Kasumi-1 (cell line): ENCODE results near the gene SMCO4.

Experiments used
- DNase-seq, 2 experiments: peaks; one replicate each; lab custom pipeline; 2025; lab: John Stamatoyannopoulos, UW

Gene SMCO4

GRCh38 chr11:93504110-93505095 lies 38.8 kb downstream of the SMCO4 start:
- DNase-seq, result no peak

- DNase-seq, result no peak
Measured at GRCh38 chr11:93501856-93502255, 41.3 kb downstream of the SMCO4 start.

GRCh38 chr11:93500759-93501158 lies 42.4 kb downstream of the SMCO4 start:
- DNase-seq, result no peak

DNA sequence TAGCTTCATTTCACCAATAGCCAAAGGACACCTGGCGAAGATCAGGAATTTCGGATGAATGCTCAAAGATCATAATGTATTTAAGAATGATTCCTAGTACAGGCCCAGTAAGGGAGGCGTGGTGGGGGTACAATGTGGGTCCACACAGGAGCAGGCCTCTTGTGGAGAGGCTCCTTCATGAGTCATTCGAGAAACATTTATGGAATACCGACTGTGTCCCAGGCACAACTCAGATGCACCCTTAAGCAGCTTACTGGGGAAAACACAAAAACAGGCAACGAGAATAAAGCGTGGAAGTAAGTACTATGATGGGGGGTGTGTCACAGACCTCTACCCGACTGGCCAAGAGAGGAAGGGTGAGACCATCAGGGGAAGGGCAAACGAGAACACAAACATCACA lies 44.5 kb downstream of the SMCO4 start:
- no peak for DNase-seq

GRCh38 chr11:93498161-93498560 lies 45.0 kb downstream of the SMCO4 start:
- DNase-seq, result no peak

DNA sequence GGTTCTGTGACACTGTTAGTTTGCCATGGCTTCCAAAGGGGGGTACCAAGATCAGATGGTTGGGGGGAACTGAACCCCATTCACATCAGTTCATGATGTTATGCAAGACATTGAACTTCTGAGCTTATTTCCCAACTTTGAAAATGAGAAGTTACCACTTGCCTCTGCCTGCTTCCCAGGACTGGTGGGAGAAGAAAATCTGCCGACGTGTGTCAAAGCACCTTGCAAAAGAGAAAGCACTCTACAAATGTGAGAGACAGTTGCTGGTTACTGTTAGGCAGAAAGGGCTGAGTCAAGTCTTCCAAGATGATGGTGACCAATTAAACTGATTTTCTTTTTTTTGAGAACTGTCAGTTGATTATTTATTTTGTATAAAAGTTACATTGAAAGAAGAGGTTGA lies 45.6 kb downstream of the SMCO4 start:
- no peak for DNase-seq

GRCh38 chr11:93494357-93494756 lies 48.8 kb downstream of the SMCO4 start:
- DNase-seq, result no peak

DNA sequence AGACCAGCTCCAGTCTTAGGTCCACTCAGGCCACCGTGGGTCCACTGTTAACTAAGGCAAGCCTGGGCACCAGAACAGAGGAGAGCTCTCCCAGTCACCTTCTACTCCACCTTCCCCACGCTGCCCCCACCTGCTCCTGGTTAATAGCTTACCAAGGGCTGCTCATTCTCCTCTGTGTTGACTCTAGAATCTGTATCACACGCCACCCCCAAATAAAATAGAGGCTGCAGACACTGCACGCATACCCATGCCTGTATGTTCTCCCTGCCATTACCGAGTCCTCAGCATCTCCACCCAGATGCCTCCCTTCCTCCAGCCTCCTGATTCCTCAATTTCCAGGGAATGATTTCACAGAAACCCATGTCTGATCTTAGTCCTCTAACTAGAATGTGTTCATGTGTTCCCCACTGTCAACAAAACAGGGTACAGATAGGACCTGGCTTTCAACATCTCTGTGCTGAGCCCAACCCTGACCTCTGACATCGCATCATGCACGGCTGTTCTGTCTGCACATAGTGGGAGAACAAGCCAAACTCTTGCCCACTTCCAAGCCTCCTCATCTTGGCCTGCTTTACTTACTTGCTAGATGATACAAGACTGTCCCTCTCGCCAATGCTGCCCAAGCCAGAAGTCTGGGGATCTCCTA lies 49.8 kb downstream of the SMCO4 start:
- DNase-seq, result no peak

DNA sequence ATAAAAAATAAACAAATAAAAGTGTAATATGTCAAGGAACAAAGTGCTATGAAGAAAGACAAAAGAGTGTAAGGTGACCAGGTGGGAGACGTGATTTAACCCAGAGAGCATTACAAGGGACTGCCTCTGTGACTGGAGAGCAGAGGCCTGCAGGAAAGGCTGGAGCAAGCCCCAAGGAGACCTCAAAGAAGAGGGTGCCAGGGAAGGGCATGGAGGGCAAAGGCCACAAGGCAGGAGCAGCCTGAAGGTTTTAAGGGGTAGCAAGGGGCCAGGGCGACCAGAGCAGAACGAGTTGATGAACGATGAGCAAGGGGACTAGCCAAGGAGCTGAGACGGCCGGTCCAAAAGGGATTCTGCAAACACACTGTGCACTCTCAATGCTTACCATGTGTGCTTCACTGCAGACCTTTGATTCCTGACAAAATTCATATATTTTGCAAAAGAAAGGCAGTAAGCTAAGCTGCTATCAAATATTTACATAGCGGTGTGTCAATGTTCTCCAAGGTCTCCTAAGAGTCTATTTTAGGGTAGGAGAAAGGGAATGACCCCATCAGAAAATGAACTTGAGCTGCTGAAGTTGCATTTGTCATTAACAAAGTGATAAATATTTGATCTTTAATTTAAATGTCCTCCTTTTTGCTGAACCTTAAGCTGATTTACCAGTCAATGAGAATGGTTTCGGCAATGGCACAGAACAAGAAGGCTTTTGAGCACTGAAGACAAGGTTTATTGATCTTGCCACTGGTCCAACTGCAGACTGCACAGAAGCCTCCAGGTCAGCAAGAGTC lies 50.5 kb downstream of the SMCO4 start:
- DNase-seq, result no peak

DNA sequence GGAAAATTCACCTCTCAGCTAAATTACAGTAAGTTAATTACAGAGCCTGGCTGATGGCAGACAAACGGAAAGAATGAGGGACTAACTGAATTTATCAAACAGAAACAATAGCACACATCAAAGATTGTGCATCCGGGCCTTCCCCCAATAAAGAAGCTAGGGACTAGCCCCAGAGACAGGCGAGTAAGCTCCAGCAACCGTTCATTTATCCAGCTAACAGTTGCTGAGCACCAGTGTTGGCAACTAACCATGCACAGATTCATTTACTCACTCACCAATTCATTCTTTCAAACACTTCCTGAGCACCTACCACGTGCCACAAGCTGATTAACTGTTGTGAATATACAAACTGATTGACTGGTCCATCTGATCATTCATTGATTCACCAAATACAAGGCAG lies 51.2 kb downstream of the SMCO4 start:
- no peak for DNase-seq

DNA sequence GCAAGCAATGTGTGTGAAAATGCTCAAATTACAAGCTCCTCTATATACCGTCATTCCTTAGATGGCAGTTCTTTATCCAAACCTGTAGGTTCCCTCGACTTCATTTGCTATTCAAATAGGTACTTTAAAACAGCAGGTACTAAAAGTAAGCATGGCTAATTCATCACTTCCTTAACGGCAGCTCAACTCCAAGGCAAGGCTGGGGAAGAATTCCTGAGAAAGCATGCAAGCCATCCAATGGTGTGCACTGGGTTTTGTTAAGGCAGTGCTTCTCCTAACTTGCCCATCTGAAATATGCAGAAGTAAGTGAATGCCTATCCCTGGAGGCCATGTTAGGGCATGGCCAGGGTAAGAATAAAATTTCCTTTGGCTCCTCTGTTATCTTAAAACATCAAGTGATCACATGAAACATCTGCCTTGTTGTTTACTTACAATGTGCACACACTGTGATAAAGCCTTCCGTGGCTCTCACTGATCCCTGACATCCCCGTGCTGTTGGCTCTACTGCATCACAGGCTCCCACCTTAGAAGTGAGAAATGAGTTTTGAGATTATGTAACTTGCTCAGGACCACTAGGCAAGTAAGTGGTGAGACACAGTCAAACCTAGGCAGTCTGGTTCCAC lies 52.1 kb downstream of the SMCO4 start:
- DNase-seq, result no peak

DNA sequence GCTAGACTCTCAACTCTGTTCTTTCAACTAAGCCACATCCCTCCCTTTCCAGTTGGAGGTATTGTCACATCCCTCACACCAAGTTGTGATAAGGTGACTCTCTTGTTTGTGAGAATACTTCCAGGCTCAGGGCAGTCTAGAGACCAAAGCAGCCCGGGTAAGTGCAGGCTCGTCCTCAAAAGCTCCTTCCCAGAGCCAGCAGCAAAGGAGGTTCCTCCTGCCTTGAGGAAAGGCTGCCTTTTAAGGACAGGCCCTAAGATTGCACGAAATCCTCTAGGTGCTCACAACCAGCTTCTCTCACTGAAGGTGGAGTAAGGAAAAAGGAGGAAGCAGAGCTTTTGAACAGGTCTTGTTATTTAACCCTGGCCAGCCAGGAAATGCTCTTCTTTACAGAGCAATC lies 53.4 kb downstream of the SMCO4 start:
- DNase-seq, result no peak

GRCh38 chr11:93487032-93487483 lies 56.1 kb downstream of the SMCO4 start:
- DNase-seq, result no peak

GRCh38 chr11:93485983-93486382 lies 57.2 kb downstream of the SMCO4 start:
- no peak for DNase-seq

- DNase-seq, result no peak
Measured at GRCh38 chr11:93484716-93485115, 58.5 kb downstream of the SMCO4 start.

GRCh38 chr11:93482556-93482955 lies 60.6 kb downstream of the SMCO4 start:
- DNase-seq, result no peak

DNA sequence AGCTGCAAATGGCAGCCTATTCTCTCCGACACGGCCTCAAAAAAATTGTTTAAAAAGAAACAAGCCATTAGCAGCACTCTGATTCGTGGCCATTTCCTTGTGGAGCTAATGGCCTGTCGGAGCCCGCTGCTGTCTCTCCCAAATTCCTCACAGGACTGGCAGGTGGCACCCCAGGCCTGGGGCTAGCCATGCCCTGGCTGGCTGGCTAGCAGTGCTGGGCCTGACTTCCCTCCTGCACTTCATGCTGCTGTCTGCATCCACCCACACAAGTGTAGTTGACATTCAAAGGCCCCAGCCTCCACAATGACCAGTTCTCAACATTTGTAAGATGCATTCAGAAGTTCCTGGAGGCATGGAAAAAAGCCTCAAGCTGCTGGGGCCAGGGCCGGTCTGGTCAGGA lies 61.5 kb downstream of the SMCO4 start:
- DNase-seq, result no peak

DNA sequence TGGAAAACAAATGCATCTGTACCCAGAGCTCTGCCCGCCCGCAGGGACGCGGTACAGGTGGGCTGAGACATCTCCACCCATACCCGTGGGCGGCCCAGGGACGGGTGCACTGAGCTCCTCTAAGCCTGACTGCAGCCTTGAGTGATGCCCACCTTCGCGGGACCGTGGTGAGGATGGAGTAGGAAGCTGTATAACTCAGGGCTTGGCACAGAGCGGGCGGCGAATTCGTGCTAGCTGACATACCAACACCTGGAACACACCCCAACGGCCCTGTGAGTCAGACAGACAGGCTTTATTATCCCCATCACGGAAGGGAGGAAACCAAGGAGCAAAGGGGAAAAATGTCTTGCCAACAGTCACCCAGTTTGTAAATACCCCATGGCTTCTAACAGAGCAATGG lies 61.9 kb downstream of the SMCO4 start:
- DNase-seq, result no peak

GRCh38 chr11:93480756-93481155 lies 62.4 kb downstream of the SMCO4 start:
- DNase-seq, result no peak

DNA sequence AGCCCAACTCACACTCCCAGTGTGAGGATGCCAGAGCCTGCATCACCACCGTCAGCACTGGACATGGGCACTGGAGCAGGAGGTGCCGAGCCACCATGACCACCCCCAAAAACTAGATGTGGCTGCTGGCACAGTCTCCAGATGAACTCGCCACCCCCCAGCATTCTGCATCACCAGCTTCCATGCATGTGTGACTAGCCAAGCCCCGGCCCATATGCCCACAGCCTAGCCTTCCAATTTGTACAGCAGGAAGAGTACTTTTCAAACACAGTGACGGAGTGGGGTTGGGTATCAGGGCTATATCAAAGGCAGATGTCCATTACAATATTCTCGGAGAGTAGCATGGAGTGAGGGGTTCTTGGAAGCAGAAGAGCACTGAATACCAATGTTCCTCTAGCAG lies 62.9 kb downstream of the SMCO4 start:
- no peak for DNase-seq

GRCh38 chr11:93478841-93479240 lies 64.3 kb downstream of the SMCO4 start:
- DNase-seq, result no peak

DNA sequence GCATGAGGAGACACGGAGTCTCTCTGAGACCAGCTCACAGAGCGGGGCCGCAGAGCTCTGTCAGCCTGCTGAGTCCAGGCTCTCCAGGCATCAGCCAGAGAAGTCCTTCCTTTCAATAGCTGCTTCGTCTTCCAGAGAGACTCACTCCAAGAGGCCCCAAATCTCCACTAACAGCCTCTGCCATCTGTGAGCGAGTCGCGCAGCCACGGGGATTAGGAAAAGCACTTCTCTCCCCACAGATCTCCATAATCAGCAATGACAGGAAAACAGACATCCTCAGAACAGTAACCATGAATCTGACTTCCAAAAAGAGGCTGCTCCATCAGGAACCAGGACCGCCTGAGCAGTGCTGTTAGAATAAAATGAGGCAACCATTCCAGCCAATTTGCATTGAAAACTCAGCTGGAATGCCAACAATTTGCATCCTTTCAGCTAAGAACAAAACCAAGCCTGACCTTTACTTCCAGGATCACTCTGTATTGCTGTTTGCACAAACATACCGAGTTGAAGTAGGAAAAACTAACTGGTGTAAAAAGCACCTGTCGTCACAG lies 65.4 kb downstream of the SMCO4 start:
- DNase-seq, result no peak
